GM19467 (cell line): ENCODE data around the gene COMT.

ENCODE experiments used
- ATAC-seq: cut with Tn5 transposase; IDR thresholded peaks from one replicate; pipeline ENCODE4 v1.9.1; 2021; ENCODE audit warnings: mild to moderate bottlenecking, moderate library complexity; ENCODE audit not compliant: unreplicated experiment

COMT gene

DNA sequence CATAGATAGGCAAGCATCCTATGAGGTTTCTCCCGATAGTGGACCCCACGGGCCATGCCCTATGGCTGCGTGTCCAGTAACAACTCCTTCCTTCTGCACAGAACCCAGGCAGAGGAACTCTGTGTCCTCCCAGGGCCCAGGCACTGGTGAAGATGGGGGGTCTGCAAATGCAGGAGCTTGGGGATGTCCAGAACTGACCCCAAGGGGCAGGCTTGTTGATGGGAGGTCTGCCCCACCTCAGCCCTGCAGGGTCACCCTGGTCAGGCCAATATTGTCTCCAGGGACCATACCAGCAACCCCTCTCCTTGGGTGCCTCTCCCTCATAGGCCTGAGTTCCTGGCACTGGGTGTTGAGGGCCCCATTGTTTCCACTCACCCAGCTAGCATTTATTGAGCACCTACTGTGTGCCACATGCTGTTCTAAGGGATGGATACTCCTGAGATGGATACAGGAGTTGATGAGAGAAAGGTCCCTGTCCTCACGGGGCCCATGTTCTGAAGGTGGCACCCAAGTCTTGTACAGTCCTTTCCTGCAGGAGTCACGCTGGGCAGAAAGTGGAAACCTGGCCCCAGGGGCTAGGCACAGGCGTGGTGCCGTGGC, 26.4 kb downstream of the COMT start:
- ATAC-seq, result no peak

DNA sequence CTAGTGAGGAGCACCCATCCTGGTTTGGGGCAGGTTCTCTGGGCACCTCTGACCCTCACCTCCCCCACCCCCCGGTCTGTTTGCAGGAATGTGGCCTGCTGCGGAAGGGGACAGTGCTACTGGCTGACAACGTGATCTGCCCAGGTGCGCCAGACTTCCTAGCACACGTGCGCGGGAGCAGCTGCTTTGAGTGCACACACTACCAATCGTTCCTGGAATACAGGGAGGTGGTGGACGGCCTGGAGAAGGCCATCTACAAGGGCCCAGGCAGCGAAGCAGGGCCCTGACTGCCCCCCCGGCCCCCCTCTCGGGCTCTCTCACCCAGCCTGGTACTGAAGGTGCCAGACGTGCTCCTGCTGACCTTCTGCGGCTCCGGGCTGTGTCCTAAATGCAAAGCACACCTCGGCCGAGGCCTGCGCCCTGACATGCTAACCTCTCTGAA, 26.9 kb downstream of the COMT start:
- no peak for ATAC-seq

DNA sequence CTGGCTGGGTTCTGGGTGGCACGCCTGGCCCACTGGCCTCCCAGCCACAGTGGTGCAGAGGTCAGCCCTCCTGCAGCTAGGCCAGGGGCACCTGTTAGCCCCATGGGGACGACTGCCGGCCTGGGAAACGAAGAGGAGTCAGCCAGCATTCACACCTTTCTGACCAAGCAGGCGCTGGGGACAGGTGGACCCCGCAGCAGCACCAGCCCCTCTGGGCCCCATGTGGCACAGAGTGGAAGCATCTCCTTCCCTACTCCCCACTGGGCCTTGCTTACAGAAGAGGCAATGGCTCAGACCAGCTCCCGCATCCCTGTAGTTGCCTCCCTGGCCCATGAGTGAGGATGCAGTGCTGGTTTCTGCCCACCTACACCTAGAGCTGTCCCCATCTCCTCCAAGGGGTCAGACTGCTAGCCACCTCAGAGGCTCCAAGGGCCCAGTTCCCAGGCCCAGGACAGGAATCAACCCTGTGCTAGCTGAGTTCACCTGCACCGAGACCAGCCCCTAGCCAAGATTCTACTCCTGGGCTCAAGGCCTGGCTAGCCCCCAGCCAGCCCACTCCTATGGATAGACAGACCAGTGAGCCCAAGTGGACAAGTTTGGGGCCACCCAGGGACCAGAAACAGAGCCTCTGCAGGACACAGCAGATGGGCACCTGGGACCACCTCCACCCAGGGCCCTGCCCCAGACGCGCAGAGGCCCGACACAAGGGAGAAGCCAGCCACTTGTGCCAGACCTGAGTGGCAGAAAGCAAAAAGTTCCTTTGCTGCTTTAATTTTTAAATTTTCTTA, 27.8 kb downstream of the COMT start:
- ATAC-seq, result no peak

DNA sequence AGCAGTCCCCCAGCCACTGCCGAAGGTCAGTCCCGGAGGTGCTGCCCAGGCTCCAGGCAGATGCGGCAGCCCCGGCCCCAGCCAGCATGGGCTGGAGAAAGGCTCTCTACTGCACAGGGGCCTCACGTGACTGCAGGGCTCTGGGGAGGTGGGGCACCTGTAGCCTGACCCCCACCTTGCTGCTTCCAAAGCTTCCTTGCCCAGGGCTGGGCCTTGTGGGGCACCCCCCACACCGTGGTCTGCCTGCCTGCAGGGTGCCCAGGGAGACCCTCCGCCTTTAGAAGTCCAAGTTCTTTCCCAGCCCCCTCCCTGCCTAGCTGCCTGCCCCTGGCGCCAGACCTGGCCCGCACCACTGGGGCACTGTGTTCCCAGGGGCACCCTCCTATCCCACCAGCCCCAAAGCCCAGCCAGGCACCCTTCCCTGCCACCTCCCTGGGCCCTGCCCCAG, 28.5 kb downstream of the COMT start:
- ATAC-seq, result no peak

DNA sequence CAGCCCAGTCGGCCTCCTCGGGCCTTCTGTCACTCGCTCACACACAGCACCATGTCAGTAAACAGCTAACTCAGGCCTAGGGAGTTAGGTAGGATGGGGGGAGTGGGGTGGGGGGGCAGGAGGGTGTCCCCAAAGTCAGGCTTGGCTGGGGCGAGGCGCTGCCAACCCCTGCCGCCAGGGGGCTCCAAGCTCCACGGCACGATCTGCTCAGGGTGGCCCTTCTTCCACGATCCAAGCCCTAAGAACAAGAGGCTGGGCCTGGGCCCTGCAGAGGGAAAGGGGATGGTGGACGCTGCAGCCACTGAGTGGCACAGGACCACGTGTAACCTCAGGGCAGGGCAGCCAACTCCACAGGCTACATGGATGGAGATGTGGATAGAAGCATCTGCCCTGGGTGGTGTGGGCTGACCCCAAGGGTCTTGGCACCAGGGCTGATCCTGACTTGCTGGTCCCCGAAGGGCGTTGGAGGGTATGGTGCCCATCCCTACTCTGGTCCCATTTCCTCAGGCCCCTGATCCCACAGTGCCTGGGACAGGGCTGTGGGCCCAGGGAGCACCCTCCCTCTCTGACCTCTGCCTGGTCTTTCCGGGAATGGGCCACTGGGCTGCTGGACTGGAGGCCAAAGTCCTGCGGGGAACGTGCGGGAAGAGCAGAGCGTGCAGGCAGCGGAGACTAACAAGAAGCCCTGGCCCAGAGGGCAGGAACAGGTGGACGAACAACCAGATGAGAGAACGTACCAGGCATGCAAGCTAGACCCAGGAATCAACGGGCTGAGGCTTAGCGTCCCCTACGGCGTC, 29.1 kb downstream of the COMT start:
- no peak for ATAC-seq

DNA sequence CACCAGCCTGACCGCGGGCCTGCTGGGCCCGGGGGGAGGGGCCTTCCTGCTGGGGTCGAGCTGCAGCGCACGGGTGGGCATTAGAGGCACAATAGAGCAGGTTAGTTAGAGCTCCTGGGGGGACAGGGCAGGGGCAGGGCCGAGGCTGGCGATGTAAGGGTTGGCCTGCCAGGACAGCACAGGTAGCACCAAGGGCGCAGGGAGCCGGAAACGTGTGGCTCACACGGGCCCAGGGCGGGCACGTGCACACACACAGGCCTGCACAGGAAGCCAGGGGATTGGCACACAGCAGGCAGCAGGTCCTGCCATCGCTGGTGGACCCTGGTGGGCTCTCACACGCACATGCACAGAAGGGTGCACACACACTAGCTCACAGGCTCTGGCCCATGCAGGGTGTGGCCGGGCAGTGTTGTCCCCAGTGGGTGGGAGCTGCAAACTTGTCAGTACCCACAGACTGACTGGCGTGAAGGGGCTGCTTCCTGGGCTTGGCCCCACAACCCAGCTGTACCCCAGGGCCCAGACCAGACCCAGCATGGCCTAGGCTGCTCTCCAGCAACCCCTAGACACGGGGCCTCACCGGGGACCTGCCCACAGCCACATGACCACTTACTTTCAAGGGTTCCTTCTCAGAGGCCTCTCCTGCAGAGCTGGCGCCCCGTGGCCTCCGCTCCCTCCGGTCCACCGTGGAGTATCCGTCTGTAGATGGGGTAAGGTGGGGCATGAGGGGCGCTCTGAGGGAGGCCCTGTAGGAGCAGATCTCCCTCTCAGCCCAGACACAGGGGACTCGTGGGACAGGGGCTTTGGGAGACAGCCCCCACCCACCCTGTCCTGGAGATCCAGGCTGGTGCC, 29.9 kb downstream of the COMT start:
- no peak for ATAC-seq

DNA sequence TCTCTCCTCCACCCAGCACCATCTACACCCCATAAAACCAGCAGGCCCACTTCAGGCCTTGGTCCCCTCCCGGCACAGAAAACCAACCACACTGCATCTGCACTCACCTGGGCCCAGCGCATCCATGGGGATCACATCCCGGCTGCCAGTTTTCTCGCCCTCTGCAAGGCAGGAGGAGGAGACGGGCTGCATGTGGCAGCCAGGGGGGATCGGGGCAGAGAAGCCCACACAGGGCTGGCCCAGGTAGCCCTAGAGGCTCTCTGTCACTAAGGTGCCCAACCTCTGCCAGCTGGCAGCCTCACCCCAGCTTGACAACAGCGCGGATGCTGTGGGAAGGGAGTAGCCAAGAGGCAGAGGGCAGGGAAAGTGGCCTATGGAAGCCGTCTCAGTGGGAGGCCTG, 30.7 kb downstream of the COMT start:
- ATAC-seq, result no peak

DNA sequence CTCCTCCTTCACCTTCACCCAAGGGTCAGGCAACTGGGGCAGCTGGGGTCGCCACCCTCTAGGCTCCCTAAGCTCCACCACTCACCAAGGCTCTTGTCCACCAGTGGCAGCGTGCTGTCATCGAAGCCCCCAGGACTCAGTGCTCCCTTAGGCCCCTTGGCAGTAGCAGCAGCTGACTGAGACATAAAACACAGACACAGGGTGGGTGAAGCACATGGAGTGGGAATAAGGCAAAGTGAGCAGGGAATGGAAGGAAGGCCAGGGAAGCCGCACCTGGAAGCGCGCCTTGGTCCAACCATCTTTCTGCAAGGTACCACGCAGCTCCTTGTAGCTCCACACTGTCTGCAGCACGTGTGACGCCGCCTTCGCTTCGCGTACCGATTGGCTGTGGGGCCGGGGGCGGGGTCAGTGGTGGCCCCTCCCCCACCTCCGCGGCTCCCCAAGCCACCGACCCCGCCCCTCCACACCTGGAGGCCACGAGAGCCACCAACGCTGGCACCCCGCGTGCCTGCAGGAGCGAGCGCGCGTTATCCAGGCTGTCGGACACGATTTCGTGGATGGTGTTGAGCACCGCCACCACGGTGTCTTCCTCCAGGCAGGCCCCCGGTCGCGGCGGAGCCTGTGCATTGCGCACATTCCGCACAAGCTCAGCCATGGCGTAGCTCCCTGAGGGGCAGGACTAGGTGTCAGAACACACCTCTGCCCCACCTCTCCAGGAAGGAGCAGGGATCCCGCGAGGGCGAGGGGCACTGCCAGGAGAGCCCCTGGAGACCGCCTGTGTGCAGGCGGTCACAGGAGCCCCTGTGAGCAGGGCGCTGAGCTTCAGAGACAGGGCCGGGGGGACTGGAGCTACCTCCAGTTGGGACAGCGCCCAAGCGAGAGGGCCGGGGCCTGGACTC, 31.3 kb downstream of the COMT start:
- no peak for ATAC-seq

DNA sequence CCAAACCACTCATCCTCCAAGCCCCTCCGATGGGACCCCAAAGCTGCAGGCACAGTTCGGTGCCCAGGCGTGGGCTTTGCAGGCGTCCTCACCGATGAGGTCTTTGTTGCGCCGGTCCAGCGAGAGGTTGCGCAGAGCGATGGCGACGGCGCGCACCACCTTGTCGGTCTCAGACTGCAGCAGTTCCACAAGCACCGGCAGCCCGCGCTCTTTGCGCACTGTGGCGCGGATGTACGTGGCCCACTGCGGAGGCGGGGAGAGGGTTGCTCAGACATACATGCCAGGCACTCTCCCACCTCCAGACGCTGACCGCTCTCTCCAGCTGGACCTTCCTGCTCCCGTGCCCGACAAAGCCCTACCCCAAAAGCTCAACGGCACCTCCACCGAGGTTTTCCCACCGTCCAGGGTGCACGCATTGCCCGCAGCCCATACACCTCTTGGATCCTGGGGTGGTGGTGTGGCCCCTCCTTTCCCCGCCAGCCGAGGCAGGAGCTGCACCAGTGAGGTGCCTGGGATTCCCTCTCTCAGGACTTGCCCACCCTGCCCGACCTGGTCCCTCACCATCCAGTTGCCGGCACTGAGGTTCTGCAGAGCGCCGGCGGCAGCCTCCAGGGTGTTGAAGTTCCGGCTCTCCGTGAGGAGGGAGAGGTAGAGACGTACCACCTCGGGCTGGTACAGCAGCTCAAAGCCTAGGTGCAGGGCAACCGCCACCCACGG, 32.1 kb downstream of the COMT start:
- ATAC-seq, result no peak

DNA sequence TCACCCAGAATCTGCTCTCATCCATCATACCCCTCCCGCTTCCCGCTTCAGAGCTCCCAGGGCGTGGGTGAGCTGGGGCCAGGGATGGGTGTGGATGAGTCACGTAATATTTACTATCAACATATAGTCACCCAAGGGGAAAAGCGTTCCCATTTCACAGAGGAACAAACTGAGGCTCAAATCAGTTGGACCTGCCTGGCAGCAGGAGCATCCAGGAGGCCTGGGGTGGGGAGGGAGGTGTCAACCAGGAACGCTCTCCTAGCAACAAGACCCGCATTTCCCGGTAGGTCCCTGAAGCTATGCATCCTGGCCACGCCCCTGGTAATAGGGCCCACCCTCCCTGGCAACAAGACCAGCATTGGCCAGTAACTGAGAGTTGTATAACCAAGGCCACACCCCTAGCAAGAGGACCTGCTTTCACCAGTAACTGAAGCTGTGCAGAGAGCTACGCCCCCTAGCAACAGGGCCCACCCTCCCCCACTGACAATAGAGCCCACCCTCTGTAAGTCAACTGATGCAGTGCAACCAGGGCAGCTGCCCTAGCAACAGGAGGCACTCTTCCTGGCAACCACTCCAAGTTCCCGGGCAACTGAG, 32.8 kb downstream of the COMT start:
- ATAC-seq, result no peak

DNA sequence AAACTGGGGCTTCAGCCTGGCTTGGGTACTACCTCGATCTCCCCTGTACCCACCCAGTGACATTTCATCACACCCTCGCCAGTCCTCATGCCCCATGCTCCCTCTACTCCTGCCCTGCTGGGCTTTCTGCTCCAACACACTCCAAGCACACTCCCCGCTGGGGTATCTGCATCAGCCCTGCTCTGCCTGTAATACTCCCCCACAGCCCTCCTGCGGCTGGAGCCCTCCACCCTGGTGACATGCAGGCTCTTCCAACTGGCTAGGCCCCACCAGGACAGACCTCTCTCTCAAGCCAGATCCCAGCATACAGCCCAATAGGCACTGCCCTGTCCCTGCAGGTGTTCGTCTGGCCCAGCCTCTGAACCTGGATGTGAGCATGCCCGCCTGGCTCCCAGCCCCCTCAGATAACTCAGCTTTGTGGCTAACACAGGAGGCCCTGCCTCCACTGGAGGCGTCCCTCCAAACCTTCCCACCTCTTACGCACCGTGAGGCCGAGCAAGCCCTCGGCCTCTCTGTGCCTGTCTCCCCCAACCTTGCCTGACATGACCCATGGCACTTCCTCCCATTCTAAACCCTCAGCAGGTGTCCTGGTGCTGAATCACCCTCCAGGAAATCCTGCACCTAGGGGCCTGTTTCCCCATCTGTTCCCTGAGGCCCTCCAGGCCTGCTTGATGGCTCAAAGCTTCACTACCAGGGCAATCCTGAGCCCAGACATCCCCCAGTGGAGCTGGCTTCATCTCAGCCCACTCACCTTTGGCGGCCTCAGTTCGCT, 33.5 kb downstream of the COMT start:
- no peak for ATAC-seq

DNA sequence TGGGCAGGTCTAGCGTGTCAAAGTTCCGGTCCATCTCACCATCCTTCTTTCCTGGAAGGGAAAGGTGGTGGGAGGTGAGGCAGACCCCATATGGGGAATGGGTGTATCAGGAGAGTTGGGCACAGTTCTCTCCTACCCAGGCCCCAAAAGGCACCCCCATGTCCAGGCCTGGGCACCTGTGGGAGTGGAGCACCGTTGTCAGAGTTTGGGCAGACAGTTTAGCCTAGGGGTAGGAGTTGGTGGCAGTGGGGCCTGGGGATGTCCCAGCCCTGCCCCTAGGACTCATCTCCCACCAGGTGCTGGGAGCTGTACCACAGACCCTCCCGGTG, 34.1 kb downstream of the COMT start:
- ATAC-seq, result no peak

DNA sequence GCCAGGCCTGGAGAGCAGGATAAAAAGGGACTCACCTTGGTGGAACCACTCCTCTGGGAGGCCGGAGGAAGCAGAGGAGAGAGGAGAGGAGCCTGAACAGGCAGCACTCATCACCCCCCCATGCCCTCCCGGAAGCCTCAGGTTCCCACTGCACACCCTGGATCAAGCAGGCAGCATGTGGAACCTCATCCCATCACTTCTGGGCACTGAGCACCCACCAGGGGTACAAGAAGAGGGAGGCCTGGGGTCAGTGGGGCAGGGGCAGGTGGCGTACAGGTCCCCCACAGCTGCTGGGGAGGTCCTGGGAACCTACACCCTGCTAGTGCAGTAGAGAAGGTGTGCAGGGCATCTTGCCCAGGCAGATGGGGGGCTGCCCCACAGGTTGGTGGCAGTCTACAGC, 35.1 kb downstream of the COMT start:
- no peak for ATAC-seq

DNA sequence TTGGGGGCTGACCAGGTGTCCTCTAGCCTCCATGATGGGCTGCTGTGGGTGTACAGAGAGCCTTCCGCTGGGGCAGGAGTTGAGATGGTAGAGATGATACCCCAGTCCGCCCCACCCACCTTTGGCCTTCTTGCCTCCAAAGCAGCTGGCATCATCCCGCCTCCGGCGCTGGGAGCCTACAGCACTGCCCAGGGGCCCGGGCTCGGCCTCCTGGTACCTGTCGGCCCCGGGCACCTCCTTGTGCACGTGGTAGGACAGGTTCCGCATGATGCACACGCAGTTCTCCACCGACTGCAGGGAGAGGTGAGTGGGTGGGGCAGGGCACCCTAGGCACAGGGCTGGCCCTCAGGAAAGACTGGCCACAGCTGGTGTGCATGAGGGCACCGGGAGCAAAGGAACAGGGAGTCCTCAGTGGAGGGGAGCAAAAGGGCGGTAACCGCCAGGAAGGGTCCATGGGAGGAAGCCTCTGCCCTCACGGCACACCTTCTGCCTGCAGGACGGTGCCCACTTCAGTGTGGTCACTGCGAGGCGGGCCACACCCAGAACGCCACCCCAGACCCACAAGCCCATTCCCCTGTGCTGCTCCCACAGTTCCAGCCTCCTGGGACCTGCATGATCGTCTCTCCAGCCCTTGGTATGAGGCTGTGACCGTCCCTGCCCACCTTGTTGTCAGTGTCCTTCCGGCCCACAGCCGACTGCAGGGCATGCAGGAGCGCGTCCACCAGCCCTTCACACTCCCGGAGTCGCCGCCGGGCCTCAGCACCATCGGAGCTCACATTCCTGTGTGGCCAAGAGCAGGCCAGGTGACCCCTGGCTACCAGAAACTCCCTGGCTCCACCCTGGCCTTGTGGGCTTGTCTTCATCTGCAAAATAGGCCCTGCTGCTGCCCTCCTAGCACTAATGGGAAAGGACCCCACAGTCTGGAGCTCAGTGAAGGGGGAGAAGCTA, 36.0 kb downstream of the COMT start:
- ATAC-seq, result no peak

DNA sequence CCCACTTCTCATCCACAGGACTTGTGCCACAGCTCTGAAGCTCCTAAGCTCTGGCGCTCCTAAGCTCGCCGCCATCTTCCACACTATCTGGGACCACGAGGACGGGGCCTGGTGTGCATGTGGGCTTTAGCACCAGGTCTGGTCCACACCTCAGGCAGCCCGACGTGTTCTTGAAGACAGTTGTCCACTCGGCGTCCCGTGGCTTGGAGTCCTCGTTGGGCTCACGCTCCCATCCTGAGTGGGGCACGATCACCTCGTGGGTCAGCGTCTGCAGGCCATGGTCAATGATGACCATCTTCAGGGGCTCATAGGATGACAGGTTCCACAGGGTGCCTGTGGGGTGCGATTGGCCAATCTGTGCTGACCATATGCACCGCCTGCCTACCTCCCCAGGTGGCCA, 37.2 kb downstream of the COMT start:
- ATAC-seq, result no peak

DNA sequence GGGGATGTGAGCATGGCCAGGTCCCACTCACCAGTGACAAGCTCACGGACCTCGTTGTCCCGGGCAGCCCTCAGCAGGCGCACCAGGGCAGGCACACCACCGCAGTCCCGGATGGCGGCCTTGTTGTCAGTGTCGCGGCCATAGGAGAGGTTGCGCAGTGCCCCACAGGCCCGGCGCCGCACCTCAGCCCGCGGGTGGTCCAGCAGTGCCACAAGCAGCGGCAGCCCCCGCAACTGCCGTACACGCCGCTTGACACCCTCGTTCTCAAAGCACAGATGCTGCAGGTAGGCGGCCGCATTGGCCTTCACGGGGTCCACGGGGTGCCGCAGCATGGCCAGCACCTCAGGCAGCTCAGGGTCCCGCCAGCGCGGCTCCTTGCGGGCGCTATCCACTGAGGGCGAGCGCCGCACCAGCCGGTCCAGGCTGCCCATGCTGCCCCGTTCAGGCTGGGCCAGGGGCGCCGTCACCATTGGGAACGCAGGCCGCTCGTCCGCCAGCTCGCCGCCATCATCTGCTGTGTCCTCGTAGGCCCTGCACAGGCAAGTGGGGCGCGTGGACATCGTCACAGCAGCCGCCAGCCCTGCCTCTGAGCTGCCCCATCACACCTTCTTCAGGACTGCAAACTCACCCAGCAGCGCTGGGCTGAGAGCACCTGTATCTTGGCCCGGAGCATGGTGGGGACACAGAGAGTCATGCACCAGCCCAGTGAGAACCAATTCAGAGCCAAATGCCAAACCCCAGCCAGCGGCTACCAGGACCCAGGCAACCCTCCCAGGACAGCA, 38.3 kb downstream of the COMT start:
- ATAC-seq, result no peak
